ENCODE data around the gene WDR33.

DNA sequence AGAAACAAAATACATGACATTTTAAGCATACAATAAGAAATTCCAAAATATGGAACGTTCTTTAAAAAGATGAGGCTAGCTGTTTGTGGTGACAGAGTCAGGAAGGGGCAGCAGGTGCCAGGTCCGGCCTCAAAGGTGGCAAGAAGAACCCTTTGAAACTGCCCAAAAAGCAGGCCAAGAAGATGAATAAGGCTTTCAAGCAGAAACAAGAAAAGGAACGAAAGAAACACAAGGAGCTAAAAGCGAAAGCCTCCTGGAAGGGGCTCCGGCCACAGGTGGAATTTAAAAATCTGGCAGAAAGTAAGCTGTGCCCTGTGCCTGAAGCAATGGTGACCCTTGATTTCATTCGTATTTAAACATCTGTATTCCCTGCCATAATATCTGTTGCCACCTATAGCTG lies 5.5 kb downstream of the WDR33 start:
- TF ChIP-seq, protein P1, sequence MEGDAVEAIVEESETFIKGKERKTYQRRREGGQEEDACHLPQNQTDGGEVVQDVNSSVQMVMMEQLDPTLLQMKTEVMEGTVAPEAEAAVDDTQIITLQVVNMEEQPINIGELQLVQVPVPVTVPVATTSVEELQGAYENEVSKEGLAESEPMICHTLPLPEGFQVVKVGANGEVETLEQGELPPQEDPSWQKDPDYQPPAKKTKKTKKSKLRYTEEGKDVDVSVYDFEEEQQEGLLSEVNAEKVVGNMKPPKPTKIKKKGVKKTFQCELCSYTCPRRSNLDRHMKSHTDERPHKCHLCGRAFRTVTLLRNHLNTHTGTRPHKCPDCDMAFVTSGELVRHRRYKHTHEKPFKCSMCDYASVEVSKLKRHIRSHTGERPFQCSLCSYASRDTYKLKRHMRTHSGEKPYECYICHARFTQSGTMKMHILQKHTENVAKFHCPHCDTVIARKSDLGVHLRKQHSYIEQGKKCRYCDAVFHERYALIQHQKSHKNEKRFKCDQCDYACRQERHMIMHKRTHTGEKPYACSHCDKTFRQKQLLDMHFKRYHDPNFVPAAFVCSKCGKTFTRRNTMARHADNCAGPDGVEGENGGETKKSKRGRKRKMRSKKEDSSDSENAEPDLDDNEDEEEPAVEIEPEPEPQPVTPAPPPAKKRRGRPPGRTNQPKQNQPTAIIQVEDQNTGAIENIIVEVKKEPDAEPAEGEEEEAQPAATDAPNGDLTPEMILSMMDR (IDR thresholded peaks at IDR 0.05): no peak
- TF ChIP-seq POLR2A (IDR thresholded peaks at IDR 0.05) (no peak), EP300 (IDR thresholded peaks at IDR 0.05) (no peak)
